CD4-positive, alpha-beta T cell treated with Interleukin-12 subunit alpha and Interleukin-12 subunit beta, for 1 hour (primary cell): ENCODE data around the gene ACACB.
"Not testable (repeated sequence)": the region's sequence is repeated elsewhere in the genome, so short reads cannot be mapped to it uniquely, and the experiment has no call there.

Experiments used
- DNase-seq: peaks from one replicate; pipeline ENCODE4 v3.0.0-alpha.2; 2020

ACACB gene

DNA sequence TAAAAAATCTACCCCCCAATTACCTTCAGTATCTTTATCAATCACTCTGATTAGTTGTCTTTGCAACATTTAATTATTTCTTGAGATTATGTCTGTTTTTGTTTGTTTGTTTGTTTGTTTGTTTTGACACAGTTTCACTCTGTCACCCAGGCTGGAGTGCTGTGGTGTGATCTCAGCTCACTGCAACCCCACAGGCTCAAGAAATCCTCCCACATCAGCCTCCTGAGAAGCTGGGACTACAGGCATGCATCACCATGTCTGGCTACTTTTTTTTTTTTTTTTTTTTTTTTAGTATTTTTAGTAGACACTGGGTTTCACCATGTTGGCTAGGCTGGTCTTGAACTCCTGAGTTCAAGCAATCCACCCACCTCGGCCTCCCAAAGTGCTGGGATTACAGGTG is 30.7 kb downstream of the ACACB start:
- DNase-seq = not testable (repeated sequence)

DNA sequence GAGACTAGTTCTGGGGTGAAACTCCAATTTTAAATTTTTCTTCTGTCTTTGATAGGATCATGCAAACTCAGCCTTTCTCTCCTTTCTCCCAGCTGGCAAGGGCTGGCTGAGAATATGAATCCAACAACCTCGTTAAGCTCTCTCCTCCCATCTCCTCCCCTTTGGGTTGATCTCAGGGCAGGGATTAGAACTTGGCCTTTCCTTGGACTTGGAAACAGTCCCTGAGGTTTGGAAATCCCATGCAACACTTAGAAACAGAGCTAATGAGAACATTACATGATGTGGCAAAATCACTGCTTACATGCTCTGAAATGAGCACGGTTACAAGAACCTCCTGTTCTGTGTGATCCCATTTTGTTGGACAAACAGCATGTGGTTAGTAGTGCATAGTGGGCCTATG is 31.6 kb downstream of the ACACB start:
- DNase-seq = no peak

DNA sequence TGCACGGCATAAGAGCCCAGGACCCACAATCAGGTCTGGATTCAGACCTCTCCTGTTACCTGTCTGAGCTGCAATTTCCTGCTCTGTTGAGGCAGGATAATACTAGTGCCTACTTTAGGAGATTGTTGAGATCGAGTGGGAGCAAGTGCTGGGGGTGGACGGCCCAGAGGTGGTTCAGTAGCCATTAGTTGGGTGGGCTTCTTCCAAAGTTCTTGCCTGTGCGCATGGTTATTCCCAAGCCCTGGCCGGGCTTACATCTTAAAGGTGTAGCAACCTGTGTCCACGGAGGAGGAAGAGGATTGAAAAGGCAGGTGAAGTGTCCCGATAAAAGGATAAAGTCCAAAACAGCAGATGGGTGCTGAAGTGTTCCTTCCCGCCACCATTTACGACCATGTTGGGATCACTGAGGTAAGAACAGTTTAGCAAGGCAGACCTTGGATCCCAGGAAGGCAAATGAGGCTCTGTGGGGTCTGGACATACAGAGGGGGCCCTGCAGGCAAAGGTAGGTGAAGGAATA is 33.8 kb downstream of the ACACB start:
- no peak for DNase-seq

DNA sequence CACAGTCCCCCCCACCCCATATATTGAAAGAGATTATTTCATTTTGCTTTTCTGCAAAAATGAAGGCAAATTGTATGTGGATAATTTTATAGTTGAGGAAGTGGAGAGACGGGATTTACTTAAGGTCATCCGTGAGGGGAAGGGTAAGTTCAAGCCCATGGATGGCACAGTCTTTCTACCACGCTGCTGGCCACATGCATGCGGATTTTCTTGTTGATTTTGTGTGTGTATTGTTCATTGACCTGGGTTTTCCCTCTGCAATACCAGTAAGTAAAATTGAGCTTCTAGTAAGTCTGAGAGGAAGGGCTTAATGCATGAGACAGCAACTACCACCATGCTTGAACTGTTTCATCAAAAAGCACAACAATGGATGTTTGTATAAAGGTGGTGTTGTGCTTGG is 35.1 kb downstream of the ACACB start:
- DNase-seq = no peak

DNA sequence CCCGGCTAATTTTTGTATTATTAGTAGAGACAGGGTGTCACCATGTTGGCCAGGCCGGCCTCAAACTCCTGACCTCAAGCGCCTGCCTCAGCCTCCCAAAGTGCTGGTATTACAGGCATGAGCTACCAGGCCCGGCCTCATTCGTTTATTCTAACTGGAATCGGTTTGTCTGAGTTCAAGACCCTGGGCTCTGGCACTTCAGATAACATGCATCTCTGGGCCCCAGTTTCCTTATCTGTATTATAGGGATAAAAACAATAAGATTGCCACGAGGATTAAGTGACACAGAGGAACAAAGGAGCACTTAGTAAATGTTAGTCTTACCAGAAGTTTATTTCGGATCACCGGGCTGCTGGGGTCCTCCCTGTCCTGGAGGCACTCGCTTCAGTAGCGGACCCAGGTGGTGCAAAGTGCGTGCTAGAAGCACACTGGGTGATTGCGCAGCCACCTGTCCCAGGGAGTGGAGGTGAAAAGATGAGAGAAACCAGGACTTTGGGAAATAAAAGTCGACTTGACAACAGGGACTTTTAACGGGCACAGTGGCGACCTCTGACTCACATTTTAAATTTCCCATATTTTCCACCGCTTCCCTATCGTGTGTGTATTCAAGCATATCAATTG is 37.5 kb downstream of the ACACB start:
- DNase-seq = no peak

DNA sequence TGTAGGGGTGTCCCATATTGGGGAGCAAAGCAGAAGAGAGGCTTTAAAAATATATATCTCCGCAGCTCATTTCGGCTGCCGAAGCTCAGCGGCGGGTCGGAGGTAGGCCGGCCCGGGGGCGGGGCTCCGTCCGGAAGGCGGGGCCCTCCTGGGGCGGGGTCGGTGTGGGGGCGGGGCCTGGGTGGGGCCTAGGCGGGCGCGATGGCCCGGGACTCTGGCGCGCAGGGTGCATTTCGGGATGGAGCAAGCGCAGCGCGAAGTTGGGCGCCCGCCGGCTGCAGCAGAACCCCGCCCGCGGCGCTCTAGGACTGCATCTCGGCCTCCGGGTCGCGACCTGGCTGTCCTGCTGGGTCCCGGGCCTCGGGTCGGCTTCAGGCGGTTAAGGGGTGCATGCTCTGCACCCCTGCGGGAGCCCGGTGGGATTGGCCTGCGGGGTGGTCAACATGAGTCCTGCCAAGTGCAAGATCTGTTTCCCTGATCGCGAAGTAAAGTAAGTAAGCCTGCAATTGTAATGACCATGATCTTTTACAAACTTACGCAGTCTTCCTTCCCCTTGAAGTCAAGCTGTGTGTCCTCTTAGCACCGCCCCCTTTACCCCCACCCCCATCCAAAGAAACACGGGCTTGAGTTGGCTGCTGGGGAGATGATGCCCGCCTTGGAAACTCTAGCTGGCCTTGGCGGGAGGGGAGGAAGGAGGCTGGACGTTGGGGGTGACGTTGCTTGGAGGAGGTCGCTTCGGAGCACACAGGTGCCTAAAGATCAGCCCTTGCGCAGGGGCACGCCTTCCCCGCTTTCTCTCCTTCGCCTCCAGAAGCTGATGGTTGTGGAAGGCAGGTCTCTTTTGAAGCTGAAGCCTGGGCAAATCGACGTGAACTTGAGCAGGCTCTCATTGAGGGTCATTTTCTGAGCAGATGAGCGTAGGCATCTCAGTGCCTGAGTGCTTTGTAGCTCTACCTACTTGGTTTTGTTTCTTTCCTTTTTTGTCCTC is 38.4 kb downstream of the ACACB start:
- DNase-seq = peak; percentile 86

DNA sequence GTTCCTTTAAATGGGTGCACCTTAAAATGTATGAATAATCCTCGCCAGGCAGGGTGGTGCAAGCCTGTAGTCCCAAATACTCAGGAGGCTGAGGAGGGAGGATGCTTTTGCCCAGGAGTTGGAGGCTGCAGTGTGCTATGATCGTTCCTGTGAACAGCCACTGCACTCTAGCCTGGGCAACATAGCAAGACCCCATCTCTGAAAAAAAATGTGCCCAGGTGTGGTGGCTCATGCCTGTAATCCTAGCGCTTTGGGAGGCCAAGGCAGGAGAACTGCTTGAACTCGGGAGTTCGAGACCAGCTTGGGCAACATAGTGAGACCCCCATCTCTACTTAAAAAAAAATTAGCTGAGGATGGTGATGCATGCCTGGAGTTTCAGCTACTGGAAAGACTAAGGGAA is 39.6 kb downstream of the ACACB start:
- no peak for DNase-seq

DNA sequence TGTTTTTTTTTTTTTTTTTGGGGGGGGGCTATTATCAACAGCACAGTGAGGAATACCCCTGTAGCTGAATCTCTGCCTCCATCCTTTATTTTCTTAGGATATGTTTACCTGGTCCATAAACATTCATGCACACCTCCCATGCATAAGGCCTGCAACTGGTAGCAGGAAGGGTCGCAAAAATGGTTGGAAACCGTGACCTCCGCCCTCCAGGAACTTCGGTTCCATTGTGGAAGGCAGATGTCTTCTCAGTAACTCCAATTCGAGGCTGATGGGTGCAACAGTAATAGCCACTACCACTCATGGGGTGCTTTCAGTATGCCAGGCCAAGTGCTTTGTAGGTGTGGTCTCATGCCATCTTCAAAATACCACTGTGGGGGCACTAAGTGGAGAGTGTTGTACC is 40.2 kb downstream of the ACACB start:
- DNase-seq = no peak

DNA sequence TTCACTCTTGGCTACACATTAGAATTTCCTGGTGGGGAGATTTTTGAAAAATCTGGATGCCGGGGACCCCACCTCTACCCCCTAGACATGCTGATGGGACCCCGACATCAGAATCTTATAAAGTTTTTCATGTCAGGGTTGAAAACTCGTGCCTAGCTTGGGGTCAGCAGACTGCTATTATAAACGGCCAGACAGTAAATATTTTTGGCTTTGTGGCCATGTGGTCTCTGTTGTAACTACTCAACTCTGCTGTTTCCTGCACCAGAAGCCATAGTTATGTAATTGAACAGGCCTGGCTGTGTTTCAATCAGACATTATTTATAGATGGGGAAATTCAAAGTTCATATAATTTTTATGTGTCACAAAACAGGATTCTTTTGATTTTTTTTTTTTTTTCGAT is 41.6 kb downstream of the ACACB start:
- DNase-seq = no peak

DNA sequence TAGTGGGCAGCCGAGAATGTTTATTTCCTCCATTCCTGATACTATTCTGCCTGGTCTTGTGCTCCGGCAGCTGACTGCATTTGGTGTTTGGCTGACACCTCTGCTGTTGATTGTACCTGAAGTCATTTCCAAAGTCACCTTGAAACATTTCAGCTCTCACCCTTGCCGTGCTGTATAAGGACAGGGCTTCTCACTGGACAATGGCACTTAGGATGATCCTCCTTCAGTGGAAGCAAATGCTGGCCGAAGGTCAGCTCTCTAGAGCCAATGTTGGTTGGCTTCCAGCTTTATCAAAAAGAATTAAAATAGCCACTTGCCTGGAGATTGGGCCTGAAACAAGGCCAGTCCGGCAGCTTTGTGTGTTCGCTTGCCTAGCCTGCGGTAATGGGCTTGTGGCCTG is 44.0 kb downstream of the ACACB start:
- no peak for DNase-seq

DNA sequence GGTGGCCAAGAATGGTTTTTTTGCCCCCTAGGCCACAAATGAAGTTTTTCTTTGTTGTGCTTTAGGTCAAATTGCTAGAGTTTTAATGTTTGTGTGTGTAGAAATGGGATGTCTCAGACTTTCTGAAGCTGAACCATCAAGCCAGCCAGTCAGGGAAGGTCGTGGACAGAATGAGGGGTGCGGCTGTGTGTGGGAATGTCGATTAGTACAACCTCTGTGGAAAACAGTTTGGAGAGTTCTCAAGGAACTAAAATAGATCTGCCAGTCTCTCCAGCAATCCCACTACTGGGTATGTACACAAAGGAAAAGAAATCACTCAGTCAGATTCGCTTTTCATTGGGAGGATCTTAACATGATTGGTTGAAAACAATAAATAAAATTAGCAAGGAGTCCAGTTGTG is 44.5 kb downstream of the ACACB start:
- no peak for DNase-seq

DNA sequence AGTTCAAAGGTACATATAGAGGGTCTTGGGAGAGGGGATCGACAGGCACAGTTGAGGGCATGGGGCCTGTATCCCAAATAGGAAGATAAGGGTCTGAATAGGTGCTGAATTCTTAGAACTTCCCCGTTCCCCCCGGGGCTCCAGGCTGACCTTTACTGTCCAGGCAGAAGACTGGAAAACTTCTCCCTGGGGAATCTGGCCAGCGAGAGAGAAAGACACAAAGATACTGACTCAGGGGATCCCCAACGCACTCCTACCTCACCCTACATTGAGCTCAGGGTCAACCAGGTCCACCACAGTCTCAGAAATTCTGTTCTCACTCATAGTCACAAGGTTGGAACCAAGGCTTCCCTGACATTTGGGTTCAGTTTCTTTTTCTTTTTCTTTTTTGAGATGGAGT is 46.2 kb downstream of the ACACB start:
- no peak for DNase-seq

DNA sequence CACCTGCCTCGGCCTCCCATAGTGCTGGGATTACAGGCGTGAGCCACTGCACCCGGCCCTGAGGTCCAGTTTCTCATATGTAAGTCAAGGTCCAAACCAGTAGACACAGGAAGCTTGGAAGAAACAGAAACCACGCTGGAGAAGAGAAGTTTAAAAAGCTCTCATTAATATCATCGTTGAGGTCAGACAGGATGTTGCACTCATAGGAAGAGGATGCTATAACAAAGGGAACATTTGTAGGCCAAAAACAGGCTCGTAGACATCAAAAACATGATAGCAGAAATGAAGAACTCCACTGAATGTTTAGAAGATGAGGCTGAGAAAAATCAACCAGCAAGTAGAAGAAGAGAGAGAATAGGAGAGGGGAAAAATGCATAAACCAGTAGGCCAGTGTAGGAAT is 46.8 kb downstream of the ACACB start:
- DNase-seq = no peak

DNA sequence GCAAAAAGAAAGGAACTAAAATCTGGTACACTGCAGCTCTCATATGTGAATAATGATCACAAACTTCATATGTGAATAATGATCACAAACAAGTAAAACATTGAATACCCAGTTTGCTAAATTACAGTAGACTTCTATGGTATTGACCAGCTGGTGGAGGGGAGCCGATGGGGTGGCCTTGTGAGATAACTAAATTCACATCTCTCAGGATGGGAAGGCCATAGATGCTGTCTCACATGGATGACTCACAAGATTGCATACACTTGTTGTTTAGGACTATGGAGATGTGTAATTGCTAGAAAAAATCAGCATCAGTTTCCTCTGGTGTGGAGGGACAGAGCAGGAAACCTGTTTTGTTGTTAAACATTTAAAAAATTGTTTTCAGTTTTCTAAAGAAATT is 49.2 kb downstream of the ACACB start:
- no peak for DNase-seq

DNA sequence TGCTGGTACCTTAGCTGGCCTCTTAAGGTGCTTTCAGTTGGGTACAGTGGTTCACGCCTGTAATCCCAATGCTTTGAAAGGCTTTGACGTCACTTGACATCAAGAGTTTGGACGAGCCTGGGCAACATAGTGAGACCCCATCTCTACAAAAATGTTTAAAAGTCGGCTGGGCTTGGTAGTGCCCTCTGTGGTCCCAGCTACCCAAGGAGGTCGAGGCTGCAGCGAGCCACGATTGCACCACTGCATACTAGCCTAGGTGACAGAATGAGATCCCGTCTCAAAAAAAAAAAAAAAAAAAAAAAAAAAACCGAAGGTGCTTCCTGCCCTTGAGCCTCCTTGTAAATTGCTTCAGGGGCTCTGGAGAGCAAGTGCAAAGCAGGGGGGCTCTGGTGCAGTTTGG is 50.0 kb downstream of the ACACB start:
- DNase-seq = no peak

DNA sequence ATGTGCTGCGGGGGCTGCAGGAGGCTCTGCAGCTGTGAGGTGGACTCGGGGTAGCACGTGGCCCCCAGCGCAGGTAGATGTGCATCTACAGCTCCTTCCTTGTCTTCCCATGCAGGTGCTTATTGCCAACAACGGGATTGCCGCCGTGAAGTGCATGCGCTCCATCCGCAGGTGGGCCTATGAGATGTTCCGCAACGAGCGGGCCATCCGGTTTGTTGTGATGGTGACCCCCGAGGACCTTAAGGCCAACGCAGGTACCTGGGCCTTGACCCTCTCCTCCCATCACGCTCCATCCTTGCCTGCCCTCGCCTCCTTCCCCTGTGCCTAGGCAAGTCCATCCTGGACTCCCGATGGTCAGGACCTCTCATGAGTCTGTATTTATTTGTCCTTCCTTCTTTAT is 51.4 kb downstream of the ACACB start:
- DNase-seq = no peak

DNA sequence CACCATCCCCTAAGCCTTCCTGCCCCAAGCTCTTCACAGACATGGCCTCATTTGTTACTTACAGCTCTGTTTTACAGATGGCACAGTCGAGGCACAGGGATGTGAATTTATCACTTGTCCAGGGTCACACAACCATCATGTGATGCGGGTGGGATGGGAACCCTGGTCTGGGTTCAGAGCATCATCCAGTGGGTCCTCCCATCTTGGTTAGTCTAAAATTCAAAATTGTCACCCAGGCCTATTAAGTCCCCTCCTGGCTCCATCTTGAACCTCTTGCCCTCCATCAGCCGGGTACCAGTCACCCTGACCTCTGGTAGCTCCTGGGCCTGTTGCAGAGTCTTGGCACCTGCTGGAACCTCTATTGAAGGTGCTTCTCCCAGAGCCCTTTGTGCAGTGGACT is 52.9 kb downstream of the ACACB start:
- DNase-seq = no peak

DNA sequence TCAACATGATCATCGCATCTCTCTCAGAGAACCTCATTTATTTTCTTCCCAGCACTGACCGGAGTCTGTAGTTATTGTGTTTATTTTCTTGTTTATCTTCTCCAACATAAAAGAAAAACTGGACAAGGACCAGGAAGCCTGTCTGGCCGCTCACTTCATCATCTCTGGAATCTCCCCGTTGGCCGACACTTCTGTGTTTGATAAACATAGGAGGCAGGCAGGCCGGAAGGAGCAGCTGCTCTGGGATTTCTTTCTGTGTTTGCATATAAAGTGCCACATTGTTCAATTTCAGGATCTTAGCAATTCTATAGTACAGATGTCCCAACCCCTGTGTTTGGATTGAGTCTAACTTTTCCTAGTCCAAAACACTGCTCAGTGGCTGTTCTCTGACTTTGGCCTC is 53.3 kb downstream of the ACACB start:
- DNase-seq = no peak

DNA sequence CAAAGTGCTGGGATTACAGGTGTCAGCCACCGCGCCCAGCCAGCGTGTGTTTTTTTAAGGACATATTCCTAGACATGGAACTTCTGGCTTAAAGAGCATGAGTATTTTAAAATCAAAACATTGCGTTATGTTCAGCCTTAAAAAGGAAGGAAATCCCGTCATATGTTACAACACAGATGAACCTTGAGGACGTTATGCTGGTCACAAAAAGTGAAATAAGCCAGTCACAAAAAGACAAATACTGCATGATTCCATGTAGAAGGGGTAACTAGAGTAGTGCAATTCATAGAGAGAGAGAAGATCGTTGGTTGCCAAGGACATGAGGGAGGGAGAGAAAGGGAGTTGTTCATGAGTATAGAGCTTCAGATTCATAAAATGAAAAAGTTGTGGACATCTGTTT is 53.9 kb downstream of the ACACB start:
- DNase-seq = no peak

DNA sequence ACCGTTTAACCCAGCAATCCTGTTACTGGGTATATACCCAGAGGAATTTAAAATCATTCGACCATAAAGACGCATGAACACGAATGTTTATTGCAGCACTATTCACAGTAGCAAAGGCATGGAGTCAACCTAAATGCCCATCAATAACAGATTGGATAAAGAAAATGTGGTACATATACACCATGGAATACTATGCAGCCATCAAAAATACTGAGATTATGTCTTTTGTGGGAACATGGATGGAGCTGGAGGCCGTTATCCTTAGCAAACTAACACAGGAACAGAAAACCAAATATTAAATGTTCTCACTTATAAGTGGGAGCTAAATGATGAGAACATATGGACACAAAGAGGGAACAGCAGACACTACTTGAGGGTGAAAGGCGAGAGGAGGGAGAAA is 56.4 kb downstream of the ACACB start:
- not testable (repeated sequence) for DNase-seq

DNA sequence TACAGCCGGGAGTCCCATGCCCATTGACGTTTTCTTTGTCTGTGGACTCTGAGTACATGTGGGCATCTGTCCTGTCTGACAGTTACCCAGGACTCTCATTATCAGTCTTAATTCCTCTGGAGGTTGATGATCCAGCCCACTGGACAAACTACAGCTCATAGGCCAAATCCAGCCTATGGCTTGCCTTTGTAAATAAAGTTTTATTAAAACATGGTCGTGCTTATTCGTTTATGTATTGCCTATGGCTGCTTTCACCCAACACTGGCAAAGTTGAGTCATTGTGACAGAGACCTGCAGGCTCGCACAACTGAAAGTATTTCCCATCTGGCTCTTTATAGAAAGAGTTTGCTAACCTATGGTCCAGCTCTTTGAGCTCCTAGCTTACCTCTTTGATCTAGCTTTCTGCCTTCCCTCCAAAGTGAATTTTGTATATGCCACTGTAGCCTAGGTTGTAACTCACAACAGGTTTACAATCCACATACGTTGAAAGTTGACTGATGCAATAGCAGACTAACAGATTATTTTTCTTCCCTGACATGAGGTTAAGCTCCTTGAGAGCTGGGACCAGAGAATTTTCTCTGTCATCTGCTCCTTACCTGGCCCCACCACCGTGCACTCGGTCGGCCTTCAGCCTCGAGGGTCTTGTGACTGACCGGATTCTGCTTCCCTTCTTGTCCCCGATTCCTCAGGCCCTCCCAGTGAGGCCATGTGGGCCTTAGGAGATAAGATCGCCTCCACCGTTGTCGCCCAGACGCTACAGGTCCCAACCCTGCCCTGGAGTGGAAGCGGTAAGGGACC is 57.3 kb downstream of the ACACB start:
- DNase-seq = no peak

DNA sequence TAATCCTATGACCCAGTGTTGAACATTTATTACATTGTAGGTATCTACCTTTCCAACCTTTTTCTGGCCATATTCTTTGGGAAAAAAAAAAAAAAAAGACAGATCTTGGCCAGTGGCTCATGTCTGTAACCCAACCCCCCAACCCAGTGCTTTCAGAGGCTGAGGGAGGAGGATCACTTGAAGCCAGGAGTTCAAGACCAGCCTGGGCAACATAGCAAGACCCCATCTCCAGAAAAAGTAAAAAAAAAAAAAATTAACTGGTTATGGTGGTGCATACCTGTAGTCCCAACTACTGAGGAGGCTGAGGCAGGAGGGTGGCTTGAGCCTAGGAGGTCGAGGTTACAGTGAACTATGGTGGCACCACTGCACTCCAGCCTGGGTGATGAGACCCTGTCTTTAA is 58.1 kb downstream of the ACACB start:
- no peak for DNase-seq

DNA sequence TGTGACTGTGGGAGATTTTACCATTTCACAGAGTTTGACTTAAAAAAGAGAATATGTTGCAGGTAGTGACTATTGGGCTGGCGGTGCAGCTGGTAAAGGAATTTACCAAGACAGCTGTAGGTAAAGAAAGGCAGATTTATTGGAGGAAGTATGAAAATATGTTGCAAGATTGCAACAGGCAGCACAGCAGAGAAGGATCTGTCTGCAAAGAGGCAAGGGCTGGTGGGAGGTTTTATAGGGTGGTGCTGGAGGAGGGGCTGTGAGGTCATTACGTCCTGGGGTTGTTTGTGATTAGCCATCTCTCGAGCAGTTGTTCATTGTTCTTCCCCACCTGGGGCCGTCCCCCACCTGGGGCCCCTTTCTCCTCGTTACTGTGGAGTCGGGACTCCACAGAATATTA is 62.1 kb downstream of the ACACB start:
- DNase-seq = no peak

DNA sequence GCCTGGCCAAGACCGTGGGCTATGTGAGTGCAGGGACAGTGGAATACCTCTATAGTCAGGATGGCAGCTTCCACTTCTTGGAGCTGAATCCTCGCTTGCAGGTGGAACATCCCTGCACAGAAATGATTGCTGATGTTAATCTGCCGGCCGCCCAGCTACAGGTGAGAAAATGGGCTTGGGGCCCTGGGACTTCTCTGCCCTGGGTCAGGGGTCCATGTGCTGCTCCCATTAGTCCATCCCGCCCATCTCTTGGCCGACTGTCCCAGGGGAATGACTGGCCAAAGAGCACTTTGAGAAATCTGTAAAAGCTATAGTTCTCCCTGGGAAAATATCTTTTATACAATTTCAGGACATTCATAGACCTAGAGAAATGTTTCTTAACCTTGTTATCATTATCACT is 63.5 kb downstream of the ACACB start:
- DNase-seq = no peak
